Liver (tissue), 9 donors: ENCODE data around the gene KIAA0513. TPM values are rescaled to one million over a fixed set of nuclear protein-coding genes. Genes with fewer than 3 reads are reported as not detected.

Experiments
- DNase-seq: peaks from one replicate; pipeline ENCODE4 v3.0.0-alpha.2; 2017; ENCODE audit warnings: low spot score
- H3K27ac ChIP-seq, 2 donors: one replicate each; pipeline ENCODE4 v1.7.0; 2013; ENCODE audit warnings: inconsistent platforms in 2 of 2, low read length in 2 of 2, control low read depth in 1 of 2, low read depth in 1 of 2, mild to moderate bottlenecking in 1 of 2
- H3K27me3 ChIP-seq, 4 donors: one replicate each; pipeline versions ENCODE4 v1.6.1 to v1.7.0; 2013; ENCODE audit warnings: low read length in 3 of 4, inconsistent platforms in 1 of 4, mild to moderate bottlenecking in 1 of 4, moderate library complexity in 1 of 4; ENCODE audit not compliant: control insufficient read depth in 4 of 4, insufficient read depth in 4 of 4
- H3K36me3 ChIP-seq, 4 donors: one replicate each; pipeline versions ENCODE4 v1.6.1 to v1.7.0; 2013; ENCODE audit warnings: low read length in 3 of 4, mild to moderate bottlenecking in 3 of 4, low read depth in 1 of 4, moderate library complexity in 1 of 4; ENCODE audit not compliant: control insufficient read depth in 4 of 4, insufficient read depth in 3 of 4
- H3K4me1 ChIP-seq, 4 donors: one replicate each; pipeline versions ENCODE4 v1.6.1 to v1.7.0; 2013; ENCODE audit warnings: low read length in 3 of 4, mild to moderate bottlenecking in 3 of 4, moderate library complexity in 1 of 4; ENCODE audit not compliant: control insufficient read depth in 4 of 4, insufficient read depth in 4 of 4
- H3K4me3 ChIP-seq, 3 donors: one replicate each; pipeline versions ENCODE4 v1.6.1 to v1.7.0; 2013; ENCODE audit warnings: low read length in 3 of 3, control low read depth in 1 of 3, low read depth in 1 of 3, mild to moderate bottlenecking in 1 of 3
- H3K9ac ChIP-seq, 2 donors: one replicate each; pipeline ENCODE4 v1.7.0; 2013; ENCODE audit warnings: low read length in 2 of 2, mild to moderate bottlenecking in 2 of 2, moderate library complexity in 2 of 2, control low read depth in 1 of 2, low read depth in 1 of 2
- H3K9me3 ChIP-seq, 4 donors: one replicate each; pipeline versions ENCODE4 v1.6.1 to v1.7.0; 2013; ENCODE audit warnings: low read length in 3 of 4; ENCODE audit not compliant: control insufficient read depth in 4 of 4
- ATF3 ChIP-seq: IDR thresholded peaks from 2 replicates; pipeline ENCODE4 v1.6.1; 2016; ENCODE audit warnings: antibody characterized with exemption
- CTCF ChIP-seq: fragments of 150-350 bp; IDR thresholded peaks from 2 replicates; pipeline ENCODE4 v1.5.1; 2017; ENCODE audit warnings: improper control_type of control experiment, low read depth, low read length; ENCODE audit not compliant: missing input control
- EGR1 ChIP-seq, 2 donors: IDR thresholded peaks; 2 replicates each; pipeline ENCODE4 v1.6.1; 2016 to 2018; ENCODE audit warnings: antibody characterized with exemption in 2 of 2, low read depth in 2 of 2
- FOXA1 ChIP-seq: IDR thresholded peaks from 2 replicates; pipeline ENCODE4 v1.6.1; 2016; ENCODE audit warnings: antibody characterized with exemption
- FOXA2 ChIP-seq: IDR thresholded peaks from 2 replicates; pipeline ENCODE4 v1.6.1; 2016; ENCODE audit warnings: antibody characterized with exemption
- GABPA ChIP-seq, 2 donors: IDR thresholded peaks in 1 of 2; conservative IDR thresholded peaks in 1 of 2; 2 replicates each; pipeline ENCODE4 v1.6.1; 2016; ENCODE audit warnings: antibody characterized with exemption in 2 of 2, mild to moderate bottlenecking in 1 of 2, moderate library complexity in 1 of 2
- HNF4A ChIP-seq, 2 donors: conservative IDR thresholded peaks; 2 replicates each; pipeline ENCODE4 v1.6.1; 2016; ENCODE audit warnings: antibody characterized with exemption in 2 of 2, mild to moderate bottlenecking in 2 of 2
- HNF4G ChIP-seq: IDR thresholded peaks from 2 replicates; pipeline ENCODE4 v1.6.1; 2016; ENCODE audit warnings: antibody characterized with exemption
- JUND ChIP-seq, 2 donors: IDR thresholded peaks; 2 replicates each; pipeline ENCODE4 v1.6.1; 2016; ENCODE audit warnings: antibody characterized with exemption in 2 of 2
- MAX ChIP-seq: IDR thresholded peaks from 2 replicates; pipeline ENCODE4 v1.6.1; 2016; ENCODE audit warnings: antibody characterized with exemption
- NR2F2 ChIP-seq: IDR thresholded peaks from 2 replicates; pipeline ENCODE4 v1.6.1; 2016; ENCODE audit warnings: antibody characterized with exemption
- RAD21 ChIP-seq, 2 donors: IDR thresholded peaks; 2 replicates each; pipeline ENCODE4 v1.6.1; 2016; ENCODE audit warnings: antibody characterized with exemption in 2 of 2, mild to moderate bottlenecking in 2 of 2
- REST ChIP-seq: IDR thresholded peaks from 2 replicates; pipeline ENCODE4 v1.6.1; 2016; ENCODE audit warnings: antibody characterized with exemption, mild to moderate bottlenecking
- RXRA ChIP-seq, 2 donors: IDR thresholded peaks; 2 replicates each; pipeline ENCODE4 v1.6.1; 2017 to 2018; ENCODE audit warnings: antibody characterized with exemption in 2 of 2, mild to moderate bottlenecking in 1 of 2
- SP1 ChIP-seq: IDR thresholded peaks from 2 replicates; pipeline ENCODE4 v1.6.1; 2018; ENCODE audit warnings: antibody characterized with exemption, mild to moderate bottlenecking
- TAF1 ChIP-seq: conservative IDR thresholded peaks from 2 replicates; pipeline ENCODE4 v1.6.1; 2016; ENCODE audit warnings: antibody characterized with exemption, mild to moderate bottlenecking
- YY1 ChIP-seq: IDR thresholded peaks from 2 replicates; pipeline ENCODE4 v1.6.1; 2016; ENCODE audit warnings: antibody characterized with exemption, mild to moderate bottlenecking
- ZBTB33 ChIP-seq: IDR thresholded peaks from 2 replicates; pipeline ENCODE4 v1.6.1; 2016; ENCODE audit warnings: antibody characterized with exemption
- WGBS: extraction: QIAGEN DNeasy Blood & Tissue Kit; methylation state at CpG from one replicate; pipeline ENCODE4 v1.1.7; 2013; 5-methylcytosine and 5-hydroxymethylcytosine counted together
- polyA plus RNA-seq, 2 donors: library from polyadenylated mRNA; stranded (reverse) in 1 of 2; unstranded in 1 of 2; fragments of 200-250 nt in 1 of 2; fragments of >200 nt in 1 of 2; fragmentation: Nextera tagmentation in 1 of 2; extraction: Ambion mirVana in 1 of 2; gene quantifications; one replicate each; pipeline versions ENCODE4 v1.2.1 to v1.2.3, GENCODE V29; 2013 to 2015
- total RNA-seq, 2 donors: library from RNA; depleted of rRNA; stranded (reverse); fragments of >200 nt; gene quantifications; one replicate each; pipeline ENCODE4 v1.2.3, GENCODE V29; 2014
- donor health status: healthy.
- donor health status: healthy.
- donor health status: healthy.
- donor health status: healthy.
- donor health status: healthy.

Gene KIAA0513
- total and polyA plus RNA-seq, 4 donors: 1.5 to 5.9 (median 2.9) TPM

- H3K4me3 ChIP-seq: no peak overlapping the region
- no peaks in the 10 kb centered on the region for H3K36me3 ChIP-seq
- TF ChIP-seq FOXA2 (no peak), EGR1 (IDR thresholded peaks at IDR 0.05; ENCODE audit: low read depth in 2 of 2) (no peak), NR2F2 (no peak), CTCF (no peak), JUND (IDR thresholded peaks at IDR 0.05) (no peak), REST (no peak), MAX (no peak), RAD21 (IDR thresholded peaks at IDR 0.05) (no peak), YY1 (no peak), HNF4A (conservative IDR thresholded peaks at IDR 0.05) (no peak), FOXA1 (no peak), RXRA (IDR thresholded peaks at IDR 0.05) (no peak), ZBTB33 (no peak), ATF3 (no peak), TAF1 (no peak), GABPA (IDR thresholded peaks at IDR 0.05 in 1 of 2, conservative IDR thresholded peaks at IDR 0.05 in 1 of 2) (no peak), HNF4G (no peak), SP1 (no peak)
- H3K9me3 ChIP-seq: no peaks in the 10 kb centered on the region
- H3K27me3 ChIP-seq: no peaks in the 10 kb centered on the region
- H3K4me1 ChIP-seq: peaks cover 0 to 14% (median 6%) of the 10 kb centered on the region in 4 donors
- H3K9ac ChIP-seq: no peak overlapping the region
- DNase-seq: no peak
- no peak overlapping the region for H3K27ac ChIP-seq
- WGBS: 89% methylated on average over 8 of the region's 8 CpGs
Measured at GRCh38 chr16:85051683-85052082, 24.1 kb downstream of the KIAA0513 start.
